GM19043 (cell line): Measurements from ENCODE around the gene LDAH.

Experiments used
- ATAC-seq: cut with Tn5 transposase; IDR thresholded peaks from one replicate; pipeline ENCODE4 v1.9.1; 2021; ENCODE audit warnings: low read depth; ENCODE audit not compliant: unreplicated experiment

The LDAH gene

DNA sequence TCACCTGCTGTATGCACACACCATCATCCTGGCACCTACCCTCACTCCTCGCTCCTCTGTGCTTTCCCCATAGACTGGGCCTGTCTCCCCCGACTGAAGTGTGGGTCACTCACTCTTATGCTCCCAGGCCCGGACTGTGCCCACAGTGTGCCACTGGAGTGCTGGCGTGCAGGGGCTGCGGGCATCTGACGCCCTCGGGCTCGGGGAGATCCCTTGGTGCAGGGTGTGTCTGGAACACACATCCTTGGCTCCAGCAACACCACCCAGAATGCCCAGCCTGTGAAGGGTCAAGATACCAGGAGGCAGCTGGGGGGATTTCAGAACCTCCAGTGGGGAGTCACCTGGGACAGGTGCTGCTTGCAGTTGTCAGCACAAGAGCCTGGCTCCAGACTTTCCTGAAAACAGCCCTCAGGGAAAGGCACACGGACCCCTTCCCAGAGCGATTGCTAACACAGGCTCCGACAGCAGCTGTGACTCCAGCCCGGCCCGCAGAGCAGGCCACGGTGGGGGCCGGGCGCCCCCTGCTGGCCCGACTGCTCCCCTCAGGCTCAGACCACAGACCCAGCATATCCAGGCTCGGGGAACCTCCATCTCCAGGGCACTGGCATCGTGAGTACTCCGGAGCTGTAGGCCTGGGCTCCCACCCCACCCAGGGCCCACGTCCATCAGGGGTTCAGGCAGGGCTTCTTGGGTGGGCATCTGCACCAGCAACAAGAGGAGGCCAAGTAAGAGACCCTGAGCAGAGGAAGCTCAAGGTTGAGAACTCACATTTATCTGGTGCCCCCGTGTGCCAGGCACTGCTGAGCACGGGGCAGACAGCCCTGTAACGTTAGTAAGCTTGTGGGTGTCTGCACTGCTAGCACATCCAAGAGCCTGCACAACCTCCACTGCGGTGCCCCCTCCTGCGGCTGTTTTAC, 180.6 kb downstream of the LDAH start:
- peak; percentile 98 for ATAC-seq

- ATAC-seq: no peak
Observed at GRCh38 chr2:20641123-20641985, 181.5 kb downstream of the LDAH start.

DNA sequence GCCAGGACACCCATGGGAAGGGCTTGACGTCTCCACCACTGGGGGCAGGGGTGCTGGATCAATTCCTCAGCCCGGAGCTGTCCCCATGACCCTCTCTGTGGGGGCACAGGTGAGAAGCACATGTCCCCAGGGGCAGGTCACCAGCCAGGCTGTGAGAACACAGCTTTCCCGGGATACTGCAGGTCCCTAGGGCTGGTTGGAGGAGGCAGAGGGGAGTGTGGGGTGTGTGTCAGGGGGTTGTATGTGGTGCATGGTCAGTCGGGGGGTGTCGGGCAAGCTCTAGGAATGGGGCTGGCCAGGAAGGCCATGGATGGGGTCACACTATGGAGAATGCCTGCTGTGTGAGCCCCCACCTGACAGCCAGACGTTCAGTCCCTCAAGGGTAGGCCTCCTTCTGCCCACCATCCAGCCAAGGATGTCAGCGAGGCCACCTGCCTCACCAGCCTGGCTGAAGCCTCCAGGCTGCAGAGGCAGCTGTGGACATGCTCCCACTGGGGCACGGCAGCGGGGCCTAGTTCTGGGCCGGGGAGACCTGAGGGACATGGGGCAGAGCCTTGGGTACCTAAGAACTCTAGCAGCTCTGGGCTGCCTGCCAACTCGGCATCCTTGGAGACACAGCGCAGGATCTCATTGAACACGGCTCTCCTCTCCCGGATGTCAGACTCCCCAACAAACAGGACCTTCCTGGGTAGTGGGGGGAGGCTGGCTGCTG, 182.3 kb downstream of the LDAH start:
- ATAC-seq: no peak

- ATAC-seq: no peak
Observed at GRCh38 chr2:20638646-20639430, 184.1 kb downstream of the LDAH start.

- no peak for ATAC-seq
Observed at GRCh38 chr2:20638014-20638413, 184.9 kb downstream of the LDAH start.

DNA sequence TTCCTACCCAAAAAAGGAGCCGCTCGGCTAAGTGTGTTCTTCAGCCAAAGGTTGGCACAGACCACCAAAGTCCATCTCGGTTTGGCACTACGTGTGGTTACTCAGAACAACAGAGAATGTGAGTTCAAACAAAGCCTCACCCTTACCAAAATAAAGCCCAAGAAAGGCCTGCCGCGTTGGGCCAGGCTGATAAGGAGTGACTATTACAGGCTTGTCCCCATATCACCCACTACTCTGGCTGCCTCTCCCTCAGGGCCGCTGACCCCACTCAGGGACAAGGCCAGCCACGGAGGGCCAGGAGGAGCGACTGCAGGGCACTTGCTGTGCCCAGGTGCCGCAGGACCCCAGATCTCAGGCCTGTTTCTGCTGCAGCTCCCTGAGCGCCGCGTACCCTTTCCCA, 185.8 kb downstream of the LDAH start:
- ATAC-seq: no peak

GRCh38 chr2:20635675-20636584, 187.0 kb downstream of the LDAH start:
- peak; percentile 79 for ATAC-seq

DNA sequence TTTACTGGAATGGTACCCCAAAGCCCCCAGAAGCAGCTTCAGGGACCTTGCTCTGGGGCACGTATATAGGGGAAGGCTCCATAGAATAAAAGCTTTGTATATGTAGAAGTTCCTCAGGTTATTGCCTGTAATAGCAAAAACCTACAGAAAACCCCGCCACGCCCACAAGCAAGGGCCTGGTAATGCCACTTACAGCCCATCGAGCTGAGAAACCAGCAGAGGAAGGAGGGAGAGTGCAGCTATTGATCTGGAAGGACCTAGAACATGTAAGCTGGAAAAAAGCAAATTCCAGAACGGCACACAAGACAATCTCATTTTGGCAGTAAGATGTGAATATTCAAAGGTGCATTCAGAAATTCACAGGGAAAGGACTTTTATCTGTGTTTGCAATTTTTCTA, 187.8 kb downstream of the LDAH start:
- no peak for ATAC-seq

- ATAC-seq: no peak
Observed at GRCh38 chr2:20634507-20635112, 188.3 kb downstream of the LDAH start.
